Uterus (tissue), 2 donors: ENCODE results near the gene CDC26.

Experiments
- CTCF ChIP-seq, 4 experiments: fragments of 200-600 bp in 2 of 4; fragments of 450-650 bp in 2 of 4; sonication (generic) in 2 of 4; IDR thresholded peaks; one replicate each; pipeline ENCODE4 v1.5.1; 2016 to 2019; ENCODE audit warnings: antibody characterized with exemption in 4 of 4, mild to moderate bottlenecking in 2 of 4, moderate library complexity in 1 of 4
- POLR2A ChIP-seq, 2 donors: fragments of 450-650 bp; IDR thresholded peaks; one replicate each; pipeline ENCODE4 v1.6.1; 2016; ENCODE audit warnings: antibody characterized with exemption in 2 of 2, mild to moderate bottlenecking in 1 of 2, moderate library complexity in 1 of 2

- TF ChIP-seq CTCF (IDR thresholded peaks at IDR 0.05) (no peak), POLR2A (IDR thresholded peaks at IDR 0.05) (no peak)
Observed at GRCh38 chr9:113269355-113269754, 6.0 kb downstream of the CDC26 start.
